Ishikawa (cell line): ENCODE data around the gene BIN1.

Experiments used
- CEBPB ChIP-seq: IDR thresholded peaks from 2 replicates; pipeline ENCODE4 v1.6.1; 2012
- CREB1 ChIP-seq: IDR thresholded peaks from 2 replicates; pipeline ENCODE4 v1.6.1; 2012; ENCODE audit warnings: low read depth
- EGR1 ChIP-seq: IDR thresholded peaks from 2 replicates; pipeline ENCODE4 v1.6.1; 2012
- EP300 ChIP-seq: IDR thresholded peaks from 2 replicates; pipeline ENCODE4 v1.6.1; 2012; ENCODE audit warnings: borderline replicate concordance
- FOXM1 ChIP-seq: IDR thresholded peaks from 2 replicates; pipeline ENCODE4 v1.6.1; 2012; ENCODE audit warnings: low read depth, borderline replicate concordance
- NFIC ChIP-seq: IDR thresholded peaks from 2 replicates; pipeline ENCODE4 v1.6.1; 2012
- RAD21 ChIP-seq: IDR thresholded peaks from 2 replicates; pipeline ENCODE4 v1.6.1; 2012; ENCODE audit warnings: low read depth
- TAF1 ChIP-seq: IDR thresholded peaks from 2 replicates; pipeline ENCODE4 v1.6.1; 2012; ENCODE audit warnings: low read depth, mild to moderate bottlenecking
- TCF12 ChIP-seq: IDR thresholded peaks from 2 replicates; pipeline ENCODE4 v1.6.1; 2012; ENCODE audit warnings: low read depth
- TEAD4 ChIP-seq: IDR thresholded peaks from 2 replicates; pipeline ENCODE4 v1.6.1; 2012
- YY1 ChIP-seq: IDR thresholded peaks from 2 replicates; pipeline ENCODE4 v1.6.1; 2012; ENCODE audit warnings: low read depth
- ZBTB7A ChIP-seq: IDR thresholded peaks from 2 replicates; pipeline ENCODE4 v1.6.1; 2012; ENCODE audit warnings: low read depth
- TF ChIP-seq, protein P1 (sequence below): IDR thresholded peaks from 2 replicates; pipeline ENCODE4 v1.6.1; 2012
- TF ChIP-seq, protein P2 (sequence below): IDR thresholded peaks from 2 replicates; pipeline ENCODE4 v1.6.1; 2012
- TF ChIP-seq, protein P3 (sequence below): IDR thresholded peaks from 2 replicates; pipeline ENCODE4 v1.6.1; 2012; ENCODE audit warnings: low read depth, mild to moderate bottlenecking

BIN1 gene

GRCh38 chr2:127153691-127154158, 46.8 kb upstream of the BIN1 start:
- TF ChIP-seq EGR1, result no peak
- TF ChIP-seq, protein P1, sequence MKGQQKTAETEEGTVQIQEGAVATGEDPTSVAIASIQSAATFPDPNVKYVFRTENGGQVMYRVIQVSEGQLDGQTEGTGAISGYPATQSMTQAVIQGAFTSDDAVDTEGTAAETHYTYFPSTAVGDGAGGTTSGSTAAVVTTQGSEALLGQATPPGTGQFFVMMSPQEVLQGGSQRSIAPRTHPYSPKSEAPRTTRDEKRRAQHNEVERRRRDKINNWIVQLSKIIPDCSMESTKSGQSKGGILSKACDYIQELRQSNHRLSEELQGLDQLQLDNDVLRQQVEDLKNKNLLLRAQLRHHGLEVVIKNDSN, result no peak
- no peak for TF ChIP-seq YY1
- TF ChIP-seq CREB1, result no peak
- TF ChIP-seq, protein P2, sequence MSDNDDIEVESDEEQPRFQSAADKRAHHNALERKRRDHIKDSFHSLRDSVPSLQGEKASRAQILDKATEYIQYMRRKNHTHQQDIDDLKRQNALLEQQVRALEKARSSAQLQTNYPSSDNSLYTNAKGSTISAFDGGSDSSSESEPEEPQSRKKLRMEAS, result no peak
- TF ChIP-seq TCF12, result no peak

DNA sequence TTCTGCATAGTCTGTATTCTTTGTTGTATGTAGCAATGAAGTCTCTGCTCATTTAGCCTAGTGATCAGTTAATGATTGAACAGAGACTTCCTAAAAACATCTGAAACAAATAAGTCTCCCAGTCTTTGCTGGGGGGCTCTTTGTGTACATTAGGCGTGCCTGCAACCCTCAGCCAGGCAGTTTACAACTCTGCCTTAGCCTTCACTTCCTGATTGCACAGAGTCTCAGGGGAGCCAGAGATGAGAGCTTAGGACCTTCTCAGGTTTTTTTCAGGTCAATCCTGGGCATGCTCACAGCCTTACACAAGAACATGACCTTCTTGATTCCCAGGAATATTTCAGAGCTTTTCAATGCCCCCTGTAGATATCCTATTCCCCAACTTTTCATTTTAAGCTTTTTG, 44.0 kb upstream of the BIN1 start:
- TF ChIP-seq EGR1 (no peak), TEAD4 (no peak), ZBTB7A (no peak), RAD21 (no peak), EP300 (no peak), CREB1 (no peak), NFIC (no peak), FOXM1 (no peak), TAF1 (no peak), TCF12 (no peak)
- TF ChIP-seq, protein P2, result no peak
- TF ChIP-seq, protein P3, sequence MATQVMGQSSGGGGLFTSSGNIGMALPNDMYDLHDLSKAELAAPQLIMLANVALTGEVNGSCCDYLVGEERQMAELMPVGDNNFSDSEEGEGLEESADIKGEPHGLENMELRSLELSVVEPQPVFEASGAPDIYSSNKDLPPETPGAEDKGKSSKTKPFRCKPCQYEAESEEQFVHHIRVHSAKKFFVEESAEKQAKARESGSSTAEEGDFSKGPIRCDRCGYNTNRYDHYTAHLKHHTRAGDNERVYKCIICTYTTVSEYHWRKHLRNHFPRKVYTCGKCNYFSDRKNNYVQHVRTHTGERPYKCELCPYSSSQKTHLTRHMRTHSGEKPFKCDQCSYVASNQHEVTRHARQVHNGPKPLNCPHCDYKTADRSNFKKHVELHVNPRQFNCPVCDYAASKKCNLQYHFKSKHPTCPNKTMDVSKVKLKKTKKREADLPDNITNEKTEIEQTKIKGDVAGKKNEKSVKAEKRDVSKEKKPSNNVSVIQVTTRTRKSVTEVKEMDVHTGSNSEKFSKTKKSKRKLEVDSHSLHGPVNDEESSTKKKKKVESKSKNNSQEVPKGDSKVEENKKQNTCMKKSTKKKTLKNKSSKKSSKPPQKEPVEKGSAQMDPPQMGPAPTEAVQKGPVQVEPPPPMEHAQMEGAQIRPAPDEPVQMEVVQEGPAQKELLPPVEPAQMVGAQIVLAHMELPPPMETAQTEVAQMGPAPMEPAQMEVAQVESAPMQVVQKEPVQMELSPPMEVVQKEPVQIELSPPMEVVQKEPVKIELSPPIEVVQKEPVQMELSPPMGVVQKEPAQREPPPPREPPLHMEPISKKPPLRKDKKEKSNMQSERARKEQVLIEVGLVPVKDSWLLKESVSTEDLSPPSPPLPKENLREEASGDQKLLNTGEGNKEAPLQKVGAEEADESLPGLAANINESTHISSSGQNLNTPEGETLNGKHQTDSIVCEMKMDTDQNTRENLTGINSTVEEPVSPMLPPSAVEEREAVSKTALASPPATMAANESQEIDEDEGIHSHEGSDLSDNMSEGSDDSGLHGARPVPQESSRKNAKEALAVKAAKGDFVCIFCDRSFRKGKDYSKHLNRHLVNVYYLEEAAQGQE, result no peak
- TF ChIP-seq, protein P1, result no peak

GRCh38 chr2:127149384-127149783, 42.4 kb upstream of the BIN1 start:
- TF ChIP-seq, protein P1, result no peak
- TF ChIP-seq FOXM1, result no peak
- TF ChIP-seq, protein P3, result no peak
- TF ChIP-seq, protein P2, result no peak
- no peak for TF ChIP-seq CREB1
- no peak for TF ChIP-seq ZBTB7A
- no peak for TF ChIP-seq NFIC
- no peak for TF ChIP-seq CEBPB
- TF ChIP-seq EGR1, result no peak
- no peak for TF ChIP-seq TEAD4
- TF ChIP-seq EP300, result no peak
- TF ChIP-seq YY1, result no peak

GRCh38 chr2:127146820-127147502, 40.0 kb upstream of the BIN1 start:
- TF ChIP-seq TCF12, result no peak
- no peak for TF ChIP-seq CREB1
- TF ChIP-seq ZBTB7A, result no peak
- TF ChIP-seq, protein P1, result no peak
- no peak for TF ChIP-seq FOXM1
- no peak for TF ChIP-seq CEBPB

DNA sequence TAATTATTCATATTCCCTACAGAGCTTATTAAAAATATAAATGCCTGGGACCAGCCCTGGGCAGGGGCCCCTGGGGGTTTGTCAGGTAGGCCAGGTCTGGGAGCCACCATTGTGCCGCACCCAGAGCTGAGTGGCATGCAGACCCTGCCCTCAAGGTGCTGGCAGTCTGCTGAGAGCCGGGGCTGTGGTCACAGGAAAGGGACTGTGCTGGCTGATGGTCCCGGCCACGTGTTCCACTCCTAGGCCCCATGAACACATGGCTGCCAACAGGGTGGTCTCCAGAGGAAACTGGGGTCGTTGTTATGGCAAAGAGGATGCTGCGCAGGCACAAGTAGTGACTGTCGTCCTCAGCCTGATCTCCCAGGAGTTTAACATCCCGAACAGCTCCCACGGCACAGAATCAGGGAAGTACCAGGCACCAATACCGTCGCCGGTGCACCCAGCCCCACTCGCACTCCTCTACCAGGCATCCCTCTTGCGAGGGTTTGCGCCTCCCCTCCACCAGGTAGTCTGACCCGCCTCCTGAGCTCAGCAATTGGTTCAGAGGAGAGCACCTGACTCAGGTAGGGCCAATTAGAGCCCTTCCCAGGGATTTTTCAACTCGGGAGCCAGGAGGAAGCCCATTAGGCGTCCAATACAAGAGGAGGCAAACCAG, 39.2 kb upstream of the BIN1 start:
- no peak for TF ChIP-seq NFIC
- TF ChIP-seq FOXM1, result no peak
- TF ChIP-seq TCF12, result no peak
- TF ChIP-seq, protein P3, result no peak
- TF ChIP-seq EP300, result no peak
- TF ChIP-seq ZBTB7A, result no peak
